ENCODE results near the gene ANKRD62.

ANKRD62 gene

DNA sequence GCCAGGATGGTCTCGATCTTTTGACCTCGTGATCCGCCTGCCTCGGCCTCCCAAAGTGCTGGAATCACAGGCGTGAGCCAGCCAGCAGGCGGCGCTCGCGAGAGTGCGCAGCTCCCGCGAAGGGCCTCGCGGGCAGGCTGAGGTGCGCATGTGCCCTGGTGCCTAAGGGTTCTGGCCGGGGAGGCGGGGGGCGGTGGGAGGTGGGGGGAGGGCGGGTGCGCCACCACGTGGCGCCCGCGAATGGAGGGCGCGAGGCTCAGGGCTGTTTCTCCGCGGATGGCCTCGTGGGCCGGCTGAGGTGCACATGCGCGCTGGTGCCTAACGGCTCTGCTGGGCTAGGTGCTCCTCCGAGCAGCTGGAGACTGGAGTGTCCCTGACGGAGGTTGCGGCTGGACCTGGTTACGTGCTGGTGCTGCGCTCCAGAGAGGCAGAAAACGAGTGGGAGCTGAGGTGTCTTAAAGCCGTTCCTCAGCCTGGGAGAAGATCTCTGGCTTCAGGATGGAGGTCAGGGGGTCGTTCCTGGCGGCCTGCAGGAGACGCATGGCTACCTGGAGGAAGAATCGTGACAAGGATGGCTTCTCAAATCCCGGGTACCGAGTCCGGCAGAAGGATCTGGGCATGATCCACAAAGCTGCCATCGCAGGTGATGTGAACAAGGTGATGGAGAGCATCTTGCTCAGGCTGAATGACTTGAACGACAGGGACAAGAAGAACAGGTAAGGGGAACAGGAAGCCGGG, at the start of gene ANKRD62:
Gene ANKRD62 (plus strand): TSS at position 324 of the 738 bp plus-strand sequence. CDS start 175 bp downstream, at position 499.
- no peak for DNase-seq (ENCODE audit: extremely low spot score)
- CTCF ChIA-PET = no interaction called here
- TF ChIP-seq CTCF (IDR thresholded peaks at IDR 0.05; ENCODE audit: control extremely low read depth, extremely low read depth, low read depth, missing control alignments) = no peak
- POLR2A ChIA-PET = no interaction called here

DNA sequence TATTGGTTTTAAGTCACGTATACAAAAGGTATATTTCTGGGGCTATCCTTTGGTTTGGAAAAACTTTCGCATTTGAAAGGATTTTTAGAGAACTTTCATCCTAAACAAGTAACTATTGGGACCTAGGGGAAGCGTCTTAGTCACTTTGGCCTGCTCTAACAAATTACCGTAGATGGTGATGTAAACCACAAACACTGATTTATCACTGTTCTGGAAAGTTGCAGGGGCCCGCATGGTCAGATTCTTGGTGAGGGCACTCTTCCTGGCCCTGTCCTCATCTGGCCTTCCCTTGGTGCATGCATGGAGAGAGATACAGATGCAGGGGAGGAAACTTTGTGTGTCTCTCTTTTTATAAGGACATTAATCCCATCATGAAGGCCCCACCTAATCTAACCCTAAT, 49.1 kb upstream of the ANKRD62 start:
- CTCF ChIA-PET = no interaction called here
- TF ChIP-seq CTCF (IDR thresholded peaks at IDR 0.05; ENCODE audit: control extremely low read depth, extremely low read depth, low read depth, missing control alignments) = no peak
- POLR2A ChIA-PET = no interaction called here
- DNase-seq (ENCODE audit: extremely low spot score) = no peak

GRCh38 chr18:12046046-12046750, 47.4 kb upstream of the ANKRD62 start:
- DNase-seq (ENCODE audit: extremely low spot score) = no peak
- POLR2A ChIA-PET = no interaction called here
- CTCF ChIA-PET = interaction anchor here (1.2 kb wide), 1 partner anchor 391 kb away, joined by 3 read pairs; no protein-coding TSS in a partner anchor
- no peak for TF ChIP-seq CTCF (IDR thresholded peaks at IDR 0.05; ENCODE audit: control extremely low read depth, extremely low read depth, low read depth, missing control alignments)

GRCh38 chr18:12046751-12047335, 46.8 kb upstream of the ANKRD62 start:
- ChIA-PET CTCF (interaction anchor here (1.2 kb wide), 1 partner anchor 392 kb away, joined by 3 read pairs; no protein-coding TSS in a partner anchor), POLR2A (no interaction called here)
- no peak for DNase-seq (ENCODE audit: extremely low spot score)
- TF ChIP-seq CTCF (IDR thresholded peaks at IDR 0.05; ENCODE audit: control extremely low read depth, extremely low read depth, low read depth, missing control alignments) = no peak

- ChIA-PET CTCF (interaction anchor here (2.0 to 2.9 kb wide), 2 partner anchors 8 to 315 kb away, joined by 5 to 34 read pairs; no protein-coding TSS in a partner anchor), POLR2A (no interaction called here)
- no peak for DNase-seq (ENCODE audit: extremely low spot score)
- no peak for TF ChIP-seq CTCF (IDR thresholded peaks at IDR 0.05; ENCODE audit: control extremely low read depth, extremely low read depth, low read depth, missing control alignments)
Observed at GRCh38 chr18:12048010-12048826, 45.4 kb upstream of the ANKRD62 start.

DNA sequence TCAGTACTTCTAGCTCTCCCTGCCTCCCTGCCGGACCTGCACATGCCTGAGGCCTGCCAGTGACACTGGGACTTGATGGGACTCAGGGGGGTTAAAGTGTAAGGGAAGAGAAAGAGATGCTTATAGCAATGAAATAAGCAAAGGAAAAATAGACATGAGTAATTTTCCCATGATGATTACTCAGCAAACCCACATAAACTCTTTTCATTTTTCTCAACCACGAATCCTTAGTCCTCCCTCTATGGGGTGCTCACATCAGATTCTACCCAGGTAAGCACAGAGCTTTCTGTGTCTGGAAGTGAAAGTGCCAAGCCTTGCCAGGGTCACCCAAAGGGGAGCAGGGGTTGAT, 44.8 kb upstream of the ANKRD62 start:
- DNase-seq (ENCODE audit: extremely low spot score) = no peak
- TF ChIP-seq CTCF (IDR thresholded peaks at IDR 0.05; ENCODE audit: control extremely low read depth, extremely low read depth, low read depth, missing control alignments) = no peak
- POLR2A ChIA-PET = no interaction called here
- CTCF ChIA-PET = interaction anchor here (1.3 to 2.9 kb wide), 4 partner anchors 9 to 316 kb away, joined by 3 to 34 read pairs (median 6); no protein-coding TSS in a partner anchor

Data from GM10248 (cell line).